ENCODE results near the gene RASL11B.

RASL11B gene

DNA sequence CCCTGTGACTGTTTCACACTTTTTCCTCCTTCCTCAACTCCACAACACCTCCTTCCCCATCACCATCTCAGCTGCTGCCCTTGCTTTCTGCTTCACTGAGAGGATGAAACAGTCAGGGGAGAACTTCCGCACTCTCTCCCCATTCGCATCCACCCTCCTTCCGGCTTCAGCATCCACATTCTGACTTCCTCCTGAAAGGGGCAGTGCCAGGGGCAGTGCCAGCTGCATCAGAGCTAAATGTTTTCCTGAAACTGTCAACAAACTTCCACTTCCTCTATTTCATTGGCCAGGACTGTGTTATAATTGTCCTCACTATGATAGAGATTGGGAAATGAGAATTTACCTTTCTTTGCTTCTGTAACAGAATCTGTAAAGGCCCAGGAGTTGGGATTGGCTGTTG lies 18.2 kb upstream of the RASL11B start:
- peak; percentile 45 for DNase-seq

DNA sequence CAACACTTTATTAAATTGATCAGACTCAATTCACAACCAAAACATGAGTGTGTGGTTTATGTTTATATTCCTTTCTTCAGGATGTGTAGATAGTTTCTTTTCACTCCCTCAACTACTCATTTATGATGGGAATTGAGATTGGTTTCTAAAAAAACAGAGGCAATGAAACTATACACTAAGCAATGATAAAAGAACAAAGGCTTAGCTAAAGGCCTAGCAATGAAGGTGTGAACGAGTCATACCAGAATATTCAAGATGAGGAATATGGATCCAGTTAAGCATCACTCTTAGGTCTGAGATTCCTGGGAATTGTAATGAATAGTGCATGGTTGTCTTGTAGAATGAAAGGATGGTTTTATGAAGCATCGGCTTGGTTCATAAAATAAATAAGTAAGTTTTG lies 17.5 kb upstream of the RASL11B start:
- no peak for DNase-seq

DNA sequence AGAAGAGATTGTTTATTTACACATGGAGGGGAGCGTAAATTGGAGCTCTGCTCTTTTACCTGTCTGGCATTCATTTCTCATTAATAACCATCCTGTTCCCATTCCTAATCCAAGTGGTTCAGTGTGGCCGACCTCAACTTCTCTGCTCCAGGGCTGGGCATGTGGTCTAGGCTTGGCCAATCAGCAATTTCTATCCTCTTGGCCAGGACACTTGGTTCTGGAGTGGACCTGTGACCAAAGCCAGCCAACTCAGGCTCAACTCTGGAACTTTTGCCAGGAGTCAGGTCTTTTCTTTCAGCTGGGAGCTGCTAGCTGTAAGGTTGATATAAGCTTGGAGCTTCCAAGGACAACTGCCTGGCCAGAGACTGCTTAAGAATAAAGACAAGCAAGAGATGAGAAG lies 15.6 kb upstream of the RASL11B start:
- no peak for DNase-seq

DNA sequence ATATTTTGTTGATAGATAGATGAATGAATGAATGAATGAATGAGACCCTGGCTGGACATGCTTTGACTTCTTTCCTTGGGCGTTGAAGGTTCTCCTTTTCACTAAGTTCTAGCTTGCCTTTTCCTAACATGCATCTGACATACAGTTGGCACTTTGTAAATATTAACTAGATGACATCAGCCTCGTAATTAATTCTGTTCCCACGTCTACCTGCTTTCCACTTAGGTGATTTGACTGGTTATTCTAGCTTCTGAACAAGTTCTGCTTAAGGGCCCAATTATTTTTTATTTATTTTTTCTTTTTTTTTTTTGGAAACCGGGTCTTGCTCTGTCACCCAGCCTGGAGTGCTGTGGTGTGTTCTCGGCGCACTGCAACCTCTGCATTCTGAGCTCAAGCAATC lies 13.9 kb upstream of the RASL11B start:
- no peak for DNase-seq

DNA sequence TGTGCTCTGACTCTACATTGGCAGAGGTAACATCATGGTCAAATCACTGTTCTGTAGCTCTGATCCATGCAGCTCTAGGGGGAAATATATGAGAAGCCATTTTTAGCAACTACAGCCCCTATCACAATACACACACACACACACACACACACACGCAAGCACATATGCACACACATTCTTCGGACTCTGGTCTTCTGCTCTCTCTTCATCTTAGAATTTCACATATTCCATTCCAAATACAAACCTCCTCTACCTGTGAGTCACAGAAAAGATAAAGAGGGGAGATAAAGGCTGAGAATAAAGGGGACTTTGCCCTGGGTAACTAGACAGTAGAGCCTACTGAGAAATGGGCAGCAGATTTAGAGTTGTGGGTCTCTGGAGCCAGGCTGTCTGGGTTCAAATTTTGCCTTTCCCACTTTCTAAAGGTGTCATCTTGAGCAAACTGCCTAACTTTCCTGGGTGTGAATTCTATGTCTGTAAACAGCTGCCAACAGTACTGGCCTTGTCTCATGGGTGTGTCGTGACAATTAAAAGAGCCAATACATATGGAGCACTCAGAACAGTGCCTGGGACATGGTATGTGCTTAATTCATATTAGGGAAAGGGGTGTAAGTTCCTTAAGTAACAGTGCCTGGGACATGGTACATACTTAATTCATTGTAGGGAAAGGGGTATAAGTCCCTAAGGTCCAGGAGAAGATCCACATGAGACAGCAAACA lies 11.6 kb upstream of the RASL11B start:
- DNase-seq = no peak

DNA sequence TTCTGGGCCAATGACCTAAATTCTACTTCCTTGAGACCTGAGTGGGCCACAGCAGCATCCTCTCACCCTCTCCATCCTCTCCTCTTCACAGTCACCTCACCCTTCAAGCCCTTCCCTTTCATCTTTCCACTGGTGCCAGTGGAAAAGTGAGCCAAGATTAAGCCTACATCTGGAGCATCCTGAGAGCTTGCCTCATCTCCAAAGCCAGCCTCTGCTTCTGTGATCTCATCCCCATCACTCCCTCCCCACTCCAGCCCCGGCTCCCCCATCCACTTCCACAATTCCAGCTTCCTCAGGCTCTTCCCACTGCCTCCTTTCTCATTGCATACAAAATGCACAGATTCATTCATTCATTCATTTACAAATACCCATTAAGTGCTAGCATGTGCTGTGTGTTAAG lies 10.1 kb upstream of the RASL11B start:
- no peak for DNase-seq

DNA sequence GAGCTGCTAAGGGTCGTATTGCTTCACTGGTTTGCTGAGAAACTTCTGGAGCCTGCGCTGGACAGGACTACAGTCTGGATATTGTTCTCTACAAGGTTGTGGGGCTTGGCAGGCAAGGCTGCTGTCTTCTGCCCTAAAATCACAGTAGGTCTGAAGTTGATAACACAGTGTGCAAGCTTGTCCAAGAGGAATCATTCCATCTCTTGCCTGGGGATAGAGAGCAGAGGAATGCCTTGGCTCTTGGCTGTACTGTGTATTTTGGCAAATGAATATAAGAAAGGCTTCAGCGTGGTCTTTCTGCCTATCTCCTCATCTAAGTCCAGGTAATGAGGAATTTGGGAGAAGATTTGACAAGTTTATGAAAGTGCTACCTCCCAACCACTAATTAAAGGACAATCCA lies 9.4 kb upstream of the RASL11B start:
- no peak for DNase-seq

DNA sequence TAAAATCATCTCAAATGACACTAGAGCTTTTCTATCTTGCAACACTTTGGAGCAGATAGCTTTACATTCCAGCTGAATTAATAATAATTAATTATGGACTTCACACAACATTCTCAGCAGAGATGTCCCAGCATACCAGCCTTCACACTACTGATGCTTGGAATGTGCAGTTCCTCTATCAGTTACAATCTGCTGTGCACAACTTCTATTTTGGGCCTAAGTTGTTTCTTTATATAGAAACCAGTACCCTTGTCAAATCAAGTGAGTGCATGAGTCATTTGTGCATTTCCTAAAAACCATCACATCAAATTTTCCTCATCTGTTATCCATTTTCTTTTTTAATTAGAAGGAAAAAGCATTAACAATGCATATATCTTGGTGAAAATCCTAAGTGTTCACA lies 8.8 kb upstream of the RASL11B start:
- no peak for DNase-seq

DNA sequence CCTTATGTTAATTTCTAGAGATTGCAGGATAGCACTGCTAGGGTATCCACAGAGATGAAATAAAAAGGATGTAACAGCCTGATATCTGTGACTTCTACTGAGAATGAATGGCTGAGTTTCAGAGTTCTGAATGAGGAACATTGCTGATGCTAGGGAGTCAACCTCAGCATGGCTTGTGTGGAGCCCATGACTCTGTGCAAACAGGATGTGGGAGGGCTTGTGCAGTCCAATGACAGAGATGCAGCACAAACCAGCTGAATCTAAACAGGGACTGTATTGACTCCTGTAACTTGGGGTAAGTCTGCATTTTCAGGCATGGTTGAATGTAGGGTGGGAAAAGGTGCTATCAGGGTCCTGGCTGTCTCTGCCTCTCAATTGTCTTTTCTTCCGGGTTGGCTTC lies 5.3 kb upstream of the RASL11B start:
- no peak for DNase-seq

DNA sequence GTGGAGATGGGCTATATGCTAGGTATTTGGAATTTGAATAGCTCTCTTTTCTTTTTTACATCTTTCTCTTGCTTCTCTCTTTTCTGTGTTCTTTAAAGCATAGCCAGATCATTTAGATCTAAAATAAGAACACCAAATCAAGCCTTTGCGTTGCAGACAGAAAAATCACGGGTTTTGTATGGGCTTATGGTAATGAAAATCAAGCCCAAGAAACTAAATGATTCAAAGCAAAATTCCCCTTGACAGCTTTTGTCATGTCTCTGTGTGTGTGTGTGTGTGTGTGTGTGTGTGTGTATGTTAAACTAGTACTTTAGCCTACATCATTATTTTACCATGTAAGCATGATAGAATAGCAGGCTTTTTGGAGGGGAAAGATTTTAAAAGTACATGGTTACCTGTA lies 1.8 kb upstream of the RASL11B start:
- no peak for DNase-seq

DNA sequence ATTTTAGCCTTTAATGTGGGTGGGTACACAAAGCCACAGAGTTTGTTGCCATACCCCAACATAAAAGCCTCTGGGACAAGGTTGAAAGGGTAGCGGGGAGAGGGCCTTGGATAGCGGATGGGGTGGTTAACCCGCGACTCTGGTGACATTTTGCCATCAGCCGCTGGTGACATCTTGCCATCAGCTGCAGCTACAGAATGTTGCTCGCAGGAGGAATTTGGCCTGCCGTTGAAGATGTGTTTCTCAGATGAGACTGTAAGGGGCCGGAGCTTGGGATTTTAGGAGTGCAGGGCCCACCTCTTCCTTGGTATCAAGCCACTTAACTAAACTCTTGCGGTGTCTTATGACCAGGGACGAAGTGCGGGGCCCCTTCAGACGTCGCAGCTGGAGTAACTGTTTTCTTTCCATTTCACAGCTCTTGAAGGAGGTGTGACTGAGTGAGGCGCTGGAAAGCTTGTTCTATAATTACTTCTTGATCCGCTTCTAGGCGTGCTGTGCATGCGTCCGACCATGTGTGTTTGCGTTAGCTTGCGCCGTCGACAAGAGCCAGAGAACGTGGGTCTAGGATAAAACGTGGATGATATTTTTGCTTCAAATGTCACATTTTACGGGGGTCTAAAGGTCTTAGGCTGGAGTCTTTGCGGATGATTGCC lies 820 bp upstream of the RASL11B start:
- DNase-seq = no peak

DNA sequence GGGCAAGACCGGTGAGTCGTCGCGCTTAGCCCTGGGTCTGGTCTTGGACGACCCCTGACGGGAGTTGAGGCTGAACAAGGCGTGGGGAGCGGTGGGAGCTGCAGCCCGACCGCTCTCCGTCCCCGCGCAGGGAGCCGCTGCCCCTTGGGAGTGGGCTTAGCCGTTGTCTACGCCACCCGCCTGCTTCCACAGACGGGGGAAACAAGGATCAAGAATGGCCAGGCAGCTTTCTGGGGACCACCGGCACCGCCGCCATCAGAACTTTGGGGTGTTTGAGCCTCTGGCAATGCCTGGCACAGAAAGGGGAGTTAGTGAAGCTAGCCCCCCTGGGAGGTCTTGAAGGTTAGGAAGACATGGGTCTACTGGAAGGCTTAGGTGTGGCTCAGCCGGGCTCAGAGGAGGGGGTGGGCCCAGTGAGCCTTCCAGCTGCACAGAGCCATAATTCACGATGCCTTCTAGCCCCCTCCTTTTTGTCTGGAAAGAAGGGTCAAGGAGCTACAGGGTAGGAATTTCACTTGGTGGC lies 583 bp downstream of the RASL11B start:
- no peak for DNase-seq

DNA sequence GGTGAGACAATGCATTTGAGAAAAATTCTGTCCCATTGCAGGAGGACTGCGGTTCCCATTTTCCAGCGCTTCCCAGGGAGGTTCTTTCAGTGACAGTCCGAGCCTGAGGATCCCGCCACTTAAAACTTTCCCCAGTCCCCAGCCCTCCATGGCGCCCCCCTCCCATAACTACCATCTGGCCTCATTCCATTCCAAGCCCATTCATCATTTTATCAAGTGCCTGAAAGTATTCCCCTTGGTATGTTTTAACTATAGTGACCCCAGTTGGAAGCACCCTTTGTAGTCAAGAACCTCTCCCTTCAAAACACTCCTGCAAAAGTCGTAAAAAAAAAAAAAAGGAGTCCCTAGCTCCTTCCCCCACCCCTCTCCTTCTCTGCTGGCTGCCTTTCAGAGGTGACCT lies 1.2 kb downstream of the RASL11B start:
- DNase-seq = no peak

DNA sequence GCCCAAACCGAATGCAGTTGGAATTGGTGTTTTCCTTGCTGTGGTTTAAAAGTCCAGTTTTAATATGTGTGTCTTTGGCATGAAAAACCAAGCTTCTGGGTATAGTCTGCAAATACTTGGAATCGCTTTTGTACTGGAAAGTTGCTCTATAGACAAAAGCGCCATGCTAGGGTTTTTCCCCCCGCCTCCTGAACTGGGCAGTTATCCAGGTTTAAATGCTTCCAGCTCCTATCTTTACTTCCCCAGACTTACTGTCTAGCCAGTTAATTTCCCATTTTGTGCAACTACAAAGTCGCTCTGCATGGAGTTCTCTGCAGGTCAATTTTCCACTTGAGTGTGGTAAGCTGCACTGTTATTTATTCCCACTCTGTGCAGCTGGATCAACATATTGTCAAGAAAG lies 2.7 kb downstream of the RASL11B start:
- DNase-seq = no peak

DNA sequence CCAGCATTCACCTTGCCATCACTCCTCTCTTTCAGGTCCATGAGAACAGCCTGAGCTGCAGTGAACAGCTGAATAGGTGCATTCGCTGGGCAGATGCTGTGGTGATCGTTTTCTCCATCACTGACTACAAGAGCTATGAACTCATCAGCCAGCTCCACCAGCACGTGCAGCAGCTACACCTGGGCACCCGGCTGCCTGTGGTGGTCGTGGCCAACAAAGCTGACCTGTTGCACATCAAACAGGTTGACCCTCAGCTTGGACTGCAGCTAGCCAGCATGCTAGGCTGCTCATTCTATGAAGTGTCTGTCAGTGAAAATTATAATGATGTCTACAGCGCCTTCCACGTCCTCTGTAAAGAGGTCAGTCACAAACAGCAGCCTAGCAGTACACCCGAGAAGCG lies 3.2 kb downstream of the RASL11B start:
- DNase-seq = no peak

DNA sequence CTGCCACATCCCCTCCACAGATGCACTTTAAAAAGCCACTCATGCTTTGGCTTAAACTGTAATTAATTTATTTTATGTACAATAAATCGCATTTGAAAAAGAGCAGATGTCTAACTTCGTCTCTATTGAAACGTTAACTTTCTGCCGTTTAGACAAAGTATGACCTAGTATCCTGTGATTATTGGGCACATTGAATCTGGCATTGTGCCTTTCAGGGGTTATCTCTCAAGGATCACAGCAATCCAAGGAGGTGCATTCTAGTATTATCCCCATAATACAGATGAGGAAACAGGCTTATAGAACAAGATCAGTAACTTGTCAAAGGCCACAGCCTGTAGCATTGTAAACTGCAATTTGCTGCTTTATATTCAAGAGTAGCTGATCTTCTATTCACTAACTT lies 4.6 kb downstream of the RASL11B start:
- DNase-seq = no peak

DNA sequence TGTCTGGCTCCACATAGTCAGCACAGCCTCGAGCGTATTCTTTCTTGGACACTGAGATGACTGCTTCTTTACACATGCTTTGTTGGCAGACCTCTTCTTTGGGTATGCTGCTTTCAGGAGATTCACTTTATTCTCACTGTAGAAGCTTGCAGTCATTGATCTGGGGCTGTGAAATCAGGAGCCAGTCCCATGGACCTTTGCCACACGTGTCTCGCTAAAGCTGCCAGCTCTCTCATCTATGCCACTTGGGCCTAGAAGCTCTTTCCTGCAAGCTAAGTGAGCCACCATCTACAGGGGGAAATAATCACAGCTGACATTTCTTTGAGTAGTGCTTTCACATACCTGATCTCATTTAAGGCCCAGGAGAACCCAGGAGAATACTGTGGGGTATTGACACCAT lies 5.0 kb downstream of the RASL11B start:
- DNase-seq = no peak

DNA sequence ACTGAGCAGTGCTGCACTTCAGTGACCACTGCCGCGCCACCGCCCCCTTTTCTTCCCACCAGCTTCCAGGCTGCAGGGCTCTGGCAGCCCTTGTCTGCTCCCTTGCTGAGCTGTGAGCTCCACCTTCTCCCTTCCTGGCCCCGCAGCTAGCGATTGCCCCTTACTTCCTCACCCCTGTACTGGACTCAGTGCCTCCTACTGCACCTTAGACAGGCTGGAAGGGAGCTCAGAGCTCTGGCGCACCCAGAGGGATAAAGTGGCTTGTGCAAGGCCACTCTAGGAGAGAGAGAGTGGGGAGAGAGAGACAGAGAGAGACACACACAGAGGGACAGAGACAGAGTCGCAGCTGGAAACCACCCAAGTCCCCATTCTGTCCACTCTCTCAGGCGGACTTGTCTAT lies 6.0 kb downstream of the RASL11B start:
- no peak for DNase-seq

DNA sequence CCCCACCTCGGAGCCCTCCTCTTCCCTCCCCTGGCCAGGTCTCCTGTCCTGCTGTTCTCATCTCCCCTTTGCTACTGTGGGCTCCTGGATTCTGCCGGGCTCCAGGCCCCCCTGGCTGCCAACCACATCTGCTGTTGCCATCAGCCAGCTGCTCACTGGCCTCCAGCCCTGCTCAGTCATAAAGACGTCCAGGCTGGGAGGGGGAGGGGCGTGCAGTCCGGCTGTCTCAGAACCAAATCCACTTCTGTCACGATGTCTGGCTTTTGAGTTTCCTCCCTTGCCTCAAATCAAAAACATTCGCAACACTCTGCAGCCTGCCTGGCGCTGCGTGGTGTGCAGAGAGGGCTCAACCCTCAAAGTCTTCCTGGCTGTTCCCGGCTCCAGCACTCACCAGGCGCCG lies 7.1 kb downstream of the RASL11B start:
- DNase-seq = no peak

DNA sequence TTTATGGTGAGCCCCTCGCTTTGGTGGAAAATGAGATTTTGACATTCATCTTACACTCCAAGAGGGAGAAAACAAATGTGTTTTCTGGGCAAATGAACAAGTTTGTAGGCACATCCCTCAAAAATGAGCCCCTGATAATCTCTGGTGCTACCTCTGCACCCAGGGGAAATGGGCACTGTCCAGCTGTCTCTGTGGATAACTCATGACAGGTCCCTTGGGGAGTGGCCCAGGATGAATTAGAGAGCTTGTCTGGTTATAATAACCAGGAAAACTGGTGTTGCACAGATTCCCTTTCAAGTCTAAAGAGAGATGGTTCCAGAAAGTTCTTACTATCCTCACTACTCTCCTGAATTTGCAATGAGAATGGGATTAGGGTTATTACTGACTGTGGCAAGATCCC lies 7.5 kb downstream of the RASL11B start:
- no peak for DNase-seq

DNA sequence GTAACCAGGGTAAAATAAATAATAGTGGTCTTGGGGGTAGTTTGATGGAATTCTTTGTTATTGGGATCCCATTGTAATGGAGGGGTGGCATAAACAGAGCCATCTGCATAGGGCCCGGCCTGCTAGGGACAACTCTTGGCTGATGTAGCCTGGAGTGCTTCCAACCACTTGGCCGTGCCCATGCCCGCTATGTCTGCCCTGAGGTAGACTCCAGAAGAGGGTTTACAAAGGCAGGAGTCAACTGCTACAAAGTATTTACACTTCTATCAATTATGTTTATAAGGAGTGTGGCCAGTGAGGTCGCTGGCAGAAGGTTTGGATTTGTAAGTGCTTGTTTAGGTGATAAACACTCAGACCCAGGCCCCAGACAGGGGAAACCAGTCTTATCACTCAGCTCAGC lies 8.1 kb downstream of the RASL11B start:
- DNase-seq = no peak

DNA sequence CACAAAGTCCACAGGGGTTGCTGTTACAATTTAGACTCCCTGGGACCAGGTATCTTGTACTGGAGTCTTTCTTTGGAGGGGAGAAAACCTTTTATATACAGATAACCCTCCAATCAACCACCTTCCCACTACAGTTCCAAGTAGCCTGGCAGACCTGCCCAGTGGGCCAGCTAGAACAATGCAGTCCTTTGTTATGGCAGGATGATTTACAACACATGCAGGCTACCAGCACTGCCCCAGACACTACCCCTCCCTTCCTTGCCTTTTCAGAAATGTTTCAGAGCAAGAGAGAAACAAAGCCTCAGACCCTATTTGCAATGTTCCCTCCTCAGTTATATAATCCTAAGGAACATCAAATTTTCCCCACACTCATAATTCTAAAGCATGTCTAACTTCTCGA lies 11.1 kb downstream of the RASL11B start:
- DNase-seq = no peak

DNA sequence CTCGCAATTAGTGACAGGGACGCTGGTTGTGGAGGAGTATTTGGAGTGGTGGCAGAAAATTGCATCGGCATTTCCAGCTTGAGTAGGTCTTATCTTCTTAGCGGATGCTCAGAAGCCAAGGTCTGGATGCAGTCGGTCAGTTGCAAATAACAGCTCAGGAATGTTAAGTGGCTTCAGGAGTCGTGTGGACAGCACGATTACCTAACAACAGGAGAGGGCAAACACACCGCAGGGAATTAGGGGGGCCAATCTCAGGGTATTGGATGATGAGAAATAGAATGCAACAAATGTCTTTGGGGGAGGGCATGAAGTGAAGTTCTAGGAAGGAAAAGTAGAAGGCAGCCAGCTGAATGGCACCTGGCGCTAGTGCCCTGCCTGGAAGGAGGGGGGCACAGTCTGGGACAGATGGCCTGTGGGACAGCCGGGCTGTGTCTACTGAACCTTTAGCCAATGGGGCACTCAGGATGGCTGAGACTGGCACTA lies 11.8 kb downstream of the RASL11B start:
- DNase-seq = no peak

DNA sequence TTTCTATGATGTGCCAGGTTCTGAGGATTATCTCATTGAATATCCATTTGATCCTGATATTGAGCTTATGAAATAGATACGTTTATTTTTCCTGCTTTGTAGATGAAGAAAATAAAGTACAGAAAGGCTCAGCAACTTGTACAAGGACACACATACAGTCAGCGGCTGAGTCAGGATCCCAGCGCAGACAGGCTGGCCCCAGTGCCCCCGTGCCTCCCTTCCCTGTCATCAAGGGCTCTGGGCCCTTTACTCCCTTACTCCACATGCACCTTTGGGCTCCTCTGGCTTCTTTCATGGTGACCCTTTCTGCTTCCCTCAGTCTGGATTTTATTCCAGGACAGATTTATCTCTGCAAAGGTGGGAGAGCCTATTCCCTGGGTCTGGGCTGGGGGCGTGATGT lies 12.8 kb downstream of the RASL11B start:
- DNase-seq = no peak

DNA sequence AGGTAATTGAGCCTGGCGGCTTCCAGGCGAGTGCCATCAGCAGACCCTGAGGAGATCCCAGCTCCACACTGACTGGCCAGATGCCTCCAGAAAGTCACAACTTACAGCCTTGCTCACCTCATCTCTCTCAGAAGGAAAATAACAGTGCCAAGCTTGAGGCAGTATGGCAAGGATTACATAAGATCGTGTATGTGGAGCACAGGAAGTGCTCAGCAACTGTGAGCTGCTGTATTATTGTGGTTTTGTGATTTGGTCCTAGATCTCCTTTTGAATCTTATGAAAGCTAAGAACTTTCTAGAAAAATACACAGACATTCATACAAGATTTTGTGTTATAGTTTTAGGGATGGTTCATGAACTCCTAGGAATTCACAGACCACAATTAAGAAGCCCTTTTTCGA lies 14.0 kb downstream of the RASL11B start:
- DNase-seq = no peak

All from CD4-positive, alpha-beta T cell treated with Interferon gamma for 1 hour (primary cell).